NCI-H460 (cell line): ENCODE data around the gene SRPK2. TPM values are rescaled to one million over a fixed set of nuclear protein-coding genes. Genes with fewer than 3 reads are reported as not detected.

Experiments
- DNase-seq: peaks from one replicate; pipeline ENCODE4 v3.0.0-alpha.2; 2016; ENCODE audit warnings: low read depth; ENCODE audit errors: extremely low read depth
- total RNA-seq: library from RNA; depleted of rRNA; stranded (reverse); fragments of >200 nt; shearing (Covaris generic); gene quantifications from 2 replicates; pipeline ENCODE4 v1.2.3, GENCODE V29; 2014

Gene SRPK2
- total RNA-seq, 1 experiment from 2014 or later = 52.8 TPM

- no peak for DNase-seq
Observed at GRCh38 chr7:105112440-105113418, 276.0 kb downstream of the SRPK2 start.

- DNase-seq = no peak
Observed at GRCh38 chr7:105107458-105107857, 281.3 kb downstream of the SRPK2 start.

- DNase-seq = no peak
Observed at GRCh38 chr7:105106473-105106872, 282.2 kb downstream of the SRPK2 start.

GRCh38 chr7:105105579-105105978 lies 283.1 kb downstream of the SRPK2 start:
- DNase-seq = no peak

GRCh38 chr7:105102557-105103352 lies 286.0 kb downstream of the SRPK2 start:
- DNase-seq = no peak

GRCh38 chr7:105101864-105102263 lies 286.9 kb downstream of the SRPK2 start:
- no peak for DNase-seq

GRCh38 chr7:105098863-105099515 lies 289.7 kb downstream of the SRPK2 start:
- DNase-seq = no peak

- peak; percentile 54 for DNase-seq
Observed at GRCh38 chr7:105097619-105098018, 291.1 kb downstream of the SRPK2 start.

GRCh38 chr7:105096306-105096705 lies 292.4 kb downstream of the SRPK2 start:
- DNase-seq = no peak

GRCh38 chr7:105094966-105095365 lies 293.8 kb downstream of the SRPK2 start:
- no peak for DNase-seq

- no peak for DNase-seq
Observed at GRCh38 chr7:105088456-105088855, 300.3 kb downstream of the SRPK2 start.

GRCh38 chr7:105087981-105088380 lies 300.7 kb downstream of the SRPK2 start:
- no peak for DNase-seq

- DNase-seq = no peak
Observed at GRCh38 chr7:105086850-105087249, 301.9 kb downstream of the SRPK2 start.

- no peak for DNase-seq
Observed at GRCh38 chr7:105084581-105084980, 304.1 kb downstream of the SRPK2 start.

- DNase-seq = no peak
Observed at GRCh38 chr7:105079348-105079747, 309.4 kb downstream of the SRPK2 start.

GRCh38 chr7:105073143-105073542 lies 315.6 kb downstream of the SRPK2 start:
- no peak for DNase-seq

- DNase-seq = no peak
Observed at GRCh38 chr7:105068886-105069285, 319.8 kb downstream of the SRPK2 start.

GRCh38 chr7:105067691-105068090 lies 321.0 kb downstream of the SRPK2 start:
- DNase-seq = no peak
